HG02884 (cell line): Measurements from ENCODE around the gene LRP2BP.

ENCODE experiments used
- ATAC-seq: cut with Tn5 transposase; IDR thresholded peaks from one replicate; pipeline ENCODE4 v1.9.1; 2021; ENCODE audit warnings: mild to moderate bottlenecking, moderate library complexity; ENCODE audit not compliant: unreplicated experiment

Gene LRP2BP

DNA sequence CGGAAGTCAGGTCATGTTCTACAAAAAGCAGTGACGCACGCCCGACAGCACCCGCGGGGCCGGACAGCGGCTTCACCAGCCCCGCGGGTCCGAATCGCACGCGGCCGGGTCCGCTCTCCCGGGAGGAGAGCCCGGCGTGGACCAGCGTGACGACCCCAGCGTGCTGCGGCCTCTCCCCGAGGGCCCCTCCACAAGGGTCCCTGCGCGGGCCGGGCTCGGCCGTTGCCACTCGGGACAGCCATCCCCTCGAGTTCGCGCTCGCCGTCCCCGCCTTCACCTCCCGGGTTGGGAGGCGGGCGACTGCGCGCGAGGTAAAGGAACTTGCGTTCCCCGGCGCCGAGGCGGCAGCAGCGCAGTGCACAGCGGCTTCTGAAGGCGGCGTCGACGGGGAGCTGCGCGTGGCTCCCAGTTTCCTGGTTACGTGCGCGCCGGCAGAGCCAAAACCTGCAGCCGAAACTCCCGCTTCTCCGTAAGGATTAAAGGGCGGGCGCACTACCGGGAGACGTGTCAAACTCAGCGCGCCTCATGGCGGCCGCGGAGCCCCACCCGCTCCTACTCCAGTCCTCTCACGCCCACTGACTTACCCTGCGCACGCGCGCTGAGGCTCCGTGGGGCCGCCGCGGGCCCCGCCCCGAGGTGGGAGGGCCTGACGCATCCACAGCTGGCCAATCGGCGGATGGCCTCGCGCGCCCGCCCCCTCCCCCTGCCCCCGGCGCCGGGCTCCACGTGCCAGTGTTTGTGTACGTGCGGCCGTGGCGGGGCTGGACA is 416 bp upstream of the LRP2BP start:
- peak; percentile 71 for ATAC-seq

- ATAC-seq = no peak
These were observed 1.0 kb downstream of the LRP2BP start for GRCh38 chr4:185394568-185395237.

- no peak for ATAC-seq
These were observed 3.6 kb downstream of the LRP2BP start for GRCh38 chr4:185392156-185392555.

GRCh38 chr4:185390941-185391340 is 4.8 kb downstream of the LRP2BP start:
- no peak for ATAC-seq

DNA sequence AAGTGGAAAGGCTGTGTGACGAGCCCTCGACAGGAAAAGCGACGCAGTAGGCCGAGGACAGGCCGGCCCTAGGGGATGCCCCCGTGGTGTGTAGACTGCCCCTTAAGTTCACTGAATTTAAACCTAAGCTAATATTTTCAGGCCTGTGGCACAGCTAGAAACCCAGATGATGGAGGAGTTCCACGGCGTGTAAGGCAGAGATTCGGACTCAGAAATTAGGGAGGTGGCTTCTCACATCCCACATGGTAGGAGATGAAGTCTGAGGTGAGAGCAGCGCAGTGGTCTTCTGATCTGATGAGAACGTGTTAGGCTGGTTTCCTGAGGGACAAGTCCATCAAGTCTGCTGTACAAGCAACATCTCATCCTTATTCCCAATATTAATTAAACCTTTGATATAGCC is 7.8 kb downstream of the LRP2BP start:
- ATAC-seq = no peak

- ATAC-seq = no peak
These were observed 10.8 kb downstream of the LRP2BP start for GRCh38 chr4:185384930-185385331.

GRCh38 chr4:185384061-185384460 is 11.7 kb downstream of the LRP2BP start:
- ATAC-seq = no peak

GRCh38 chr4:185383451-185383850 is 12.3 kb downstream of the LRP2BP start:
- no peak for ATAC-seq

GRCh38 chr4:185382754-185383153 is 13.0 kb downstream of the LRP2BP start:
- no peak for ATAC-seq

- no peak for ATAC-seq
These were observed 14.2 kb downstream of the LRP2BP start for GRCh38 chr4:185381288-185382196.

GRCh38 chr4:185380320-185380719 is 15.4 kb downstream of the LRP2BP start:
- no peak for ATAC-seq

GRCh38 chr4:185379326-185380295 is 16.1 kb downstream of the LRP2BP start:
- no peak for ATAC-seq

DNA sequence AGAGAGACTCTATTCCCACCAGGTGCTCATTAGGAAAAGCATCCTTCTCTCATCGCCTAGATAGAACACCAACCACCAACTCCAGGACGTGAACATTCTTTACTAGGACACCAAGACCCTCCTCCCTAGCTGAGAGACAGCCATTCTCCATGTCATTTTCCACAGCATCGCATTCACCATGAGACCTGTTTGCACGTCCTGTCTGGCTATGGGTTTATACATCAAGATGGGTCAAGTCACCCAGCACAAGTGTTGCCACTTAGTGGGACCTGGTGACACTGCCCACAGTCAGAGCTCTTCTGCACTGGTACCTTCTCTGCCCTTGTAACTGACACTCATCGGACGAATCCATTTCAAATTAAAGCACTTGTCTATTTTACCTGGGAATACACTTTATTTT is 17.5 kb downstream of the LRP2BP start:
- ATAC-seq = no peak

DNA sequence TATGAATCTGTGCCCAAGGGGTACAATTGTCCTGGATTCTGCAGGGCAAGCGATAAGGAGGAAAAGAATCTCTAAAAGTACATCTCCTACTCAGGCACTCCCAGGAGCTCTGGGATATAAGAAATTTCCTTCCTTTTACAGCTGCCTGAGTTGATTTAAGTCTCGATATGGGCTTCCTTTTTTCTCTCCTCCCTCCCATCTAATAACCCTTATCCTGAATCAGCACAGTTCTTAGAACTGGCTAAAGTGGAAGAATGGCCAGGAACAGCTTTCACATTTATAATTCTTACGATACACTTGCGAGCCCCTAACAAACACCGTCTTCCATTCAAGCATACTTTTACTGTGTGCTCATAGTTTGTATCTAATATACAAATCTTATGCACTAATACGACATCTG is 21.2 kb downstream of the LRP2BP start:
- no peak for ATAC-seq

GRCh38 chr4:185374027-185374426 is 21.7 kb downstream of the LRP2BP start:
- ATAC-seq = no peak

DNA sequence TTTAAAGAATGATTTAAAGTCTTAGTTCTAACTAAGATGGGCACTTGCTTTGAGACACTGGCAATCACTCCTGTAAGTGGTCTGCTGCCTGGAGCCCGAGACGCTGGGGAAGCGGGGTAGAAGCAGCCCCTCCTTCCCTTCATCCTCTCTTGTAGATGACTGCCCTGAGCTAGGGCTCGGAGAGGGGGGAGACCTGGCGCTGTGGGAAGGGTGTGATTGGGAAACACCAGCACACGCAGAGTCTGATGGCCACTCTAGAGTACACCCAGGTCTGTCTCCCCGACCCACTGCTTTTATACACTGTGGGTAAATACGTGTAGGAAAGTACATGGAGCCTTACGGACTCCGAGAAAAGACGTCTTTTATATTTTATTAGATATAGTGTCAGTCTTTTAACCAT is 24.0 kb downstream of the LRP2BP start:
- ATAC-seq = no peak

- ATAC-seq = no peak
These were observed 25.3 kb downstream of the LRP2BP start for GRCh38 chr4:185370268-185370949.

DNA sequence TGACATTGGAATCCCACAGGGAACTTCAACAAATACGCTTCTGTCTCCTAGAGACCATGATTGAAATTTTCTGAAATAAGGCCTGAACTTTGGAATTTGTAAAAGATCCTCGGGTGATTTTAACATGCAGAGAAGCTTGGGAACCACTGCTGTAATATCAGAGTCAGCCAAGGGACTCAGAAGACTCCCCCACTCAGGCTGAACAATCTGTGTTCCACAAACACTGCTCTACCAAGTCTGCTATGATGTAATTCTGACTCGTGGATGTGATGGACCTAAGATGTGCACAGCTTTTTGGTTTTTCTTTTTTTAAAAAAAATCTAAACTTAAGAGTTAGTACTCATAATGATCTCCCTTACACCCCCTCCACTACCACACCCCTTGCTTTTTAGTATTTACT is 26.0 kb downstream of the LRP2BP start:
- ATAC-seq = no peak

GRCh38 chr4:185364886-185365285 is 30.8 kb downstream of the LRP2BP start:
- no peak for ATAC-seq

DNA sequence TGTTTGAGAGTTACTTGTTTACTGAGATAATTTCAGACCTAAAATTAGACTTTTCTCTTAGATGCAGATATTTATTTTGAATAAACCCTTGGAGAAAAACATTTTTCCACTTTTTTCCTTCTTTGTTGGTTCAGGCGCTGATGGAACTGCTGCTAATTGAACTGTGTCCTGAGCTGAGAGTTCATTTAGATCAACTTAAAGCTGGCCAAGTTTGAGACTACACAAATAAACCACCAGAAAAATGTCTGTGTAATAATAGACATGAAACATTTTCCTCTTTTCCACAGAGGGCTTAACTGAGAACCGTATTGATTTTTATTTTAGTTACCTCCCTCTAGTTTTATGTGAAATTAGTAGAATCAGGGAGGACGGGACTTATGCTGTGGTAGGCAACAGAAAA is 32.5 kb downstream of the LRP2BP start:
- ATAC-seq = no peak
